ENCODE measurements around the gene ZDHHC1. TPM values are rescaled to one million over a fixed set of nuclear protein-coding genes. Genes with fewer than 3 reads are reported as not detected.

The ZDHHC1 gene
- 6.3 TPM for polyA plus RNA-seq (2013, experiment 1 of 2; ENCODE audit: insufficient read length)
- polyA plus RNA-seq (2013, experiment 2 of 2; ENCODE audit: insufficient read length), result 7.5 TPM

- DNase-seq, result peak; percentile 66
Observed at GRCh38 chr16:67415872-67416793, at the start of gene ZDHHC1. Gene ZDHHC1 (minus strand): TSS chr16:67416477. CDS start chr16:67407775, 8,702 bp downstream.

GRCh38 chr16:67464565-67464964, 48.3 kb upstream of the ZDHHC1 start:
- no peak for DNase-seq

GRCh38 chr16:67463691-67464090, 47.4 kb upstream of the ZDHHC1 start:
- no peak for DNase-seq

GRCh38 chr16:67463059-67463458, 46.8 kb upstream of the ZDHHC1 start:
- no peak for DNase-seq

GRCh38 chr16:67462279-67462655, 46.0 kb upstream of the ZDHHC1 start:
- DNase-seq, result no peak

GRCh38 chr16:67461600-67462278, 45.5 kb upstream of the ZDHHC1 start:
- DNase-seq, result no peak

- no peak for DNase-seq
Observed at GRCh38 chr16:67460961-67461360, 44.7 kb upstream of the ZDHHC1 start.

- no peak for DNase-seq
Observed at GRCh38 chr16:67460168-67460567, 43.9 kb upstream of the ZDHHC1 start.

GRCh38 chr16:67459861-67460150, 43.5 kb upstream of the ZDHHC1 start:
- no peak for DNase-seq

GRCh38 chr16:67459066-67459860, 43.0 kb upstream of the ZDHHC1 start:
- no peak for DNase-seq

- peak; percentile 39 for DNase-seq
Observed at GRCh38 chr16:67458121-67458641, 41.9 kb upstream of the ZDHHC1 start.

- no peak for DNase-seq
Observed at GRCh38 chr16:67457611-67458010, 41.3 kb upstream of the ZDHHC1 start.

- no peak for DNase-seq
Observed at GRCh38 chr16:67456391-67457081, 40.3 kb upstream of the ZDHHC1 start.

- no peak for DNase-seq
Observed at GRCh38 chr16:67454852-67455251, 38.6 kb upstream of the ZDHHC1 start.

- DNase-seq, result no peak
Observed at GRCh38 chr16:67454104-67454503, 37.8 kb upstream of the ZDHHC1 start.

- DNase-seq, result no peak
Observed at GRCh38 chr16:67451704-67452435, 35.6 kb upstream of the ZDHHC1 start.

GRCh38 chr16:67451061-67451703, 34.9 kb upstream of the ZDHHC1 start:
- DNase-seq, result no peak

- DNase-seq, result no peak
Observed at GRCh38 chr16:67449739-67450138, 33.5 kb upstream of the ZDHHC1 start.

- no peak for DNase-seq
Observed at GRCh38 chr16:67449336-67449735, 33.1 kb upstream of the ZDHHC1 start.

GRCh38 chr16:67448580-67448979, 32.3 kb upstream of the ZDHHC1 start:
- DNase-seq, result no peak

All from fibroblast of skin of abdomen (primary cell).